NCI-H2171 (cell line): ENCODE data around the gene RARRES2.
"Not testable (repeated sequence)": the region's sequence is repeated elsewhere in the genome, so short reads cannot be mapped to it uniquely, and the experiment has no call there.

Experiments
- DNase-seq: peaks from one replicate; lab custom pipeline; 2025; lab: John Stamatoyannopoulos, UW

RARRES2 gene

GRCh38 chr7:150341263-150342120, at the start of gene RARRES2:
Gene RARRES2 (minus strand): TSS chr7:150341629. CDS start chr7:150340609, 1,020 bp downstream.
- DNase-seq: no peak

- DNase-seq: no peak
These were observed 48.8 kb upstream of the RARRES2 start for GRCh38 chr7:150390205-150390604.

GRCh38 chr7:150389532-150389816, 48.0 kb upstream of the RARRES2 start:
- no peak for DNase-seq

GRCh38 chr7:150388709-150389531, 47.5 kb upstream of the RARRES2 start:
- DNase-seq: no peak

GRCh38 chr7:150388306-150388705, 46.9 kb upstream of the RARRES2 start:
- DNase-seq: no peak

- DNase-seq: not testable (repeated sequence)
These were observed 44.5 kb upstream of the RARRES2 start for GRCh38 chr7:150385884-150386283.

GRCh38 chr7:150385302-150385723, 43.9 kb upstream of the RARRES2 start:
- no peak for DNase-seq

GRCh38 chr7:150384406-150385301, 43.2 kb upstream of the RARRES2 start:
- no peak for DNase-seq

- no peak for DNase-seq
These were observed 42.4 kb upstream of the RARRES2 start for GRCh38 chr7:150383710-150384397.

GRCh38 chr7:150382844-150383225, 41.4 kb upstream of the RARRES2 start:
- DNase-seq: no peak

- DNase-seq: no peak
These were observed 40.9 kb upstream of the RARRES2 start for GRCh38 chr7:150382123-150382843.

- no peak for DNase-seq
These were observed 40.3 kb upstream of the RARRES2 start for GRCh38 chr7:150381785-150382122.

- DNase-seq: no peak
These were observed 39.7 kb upstream of the RARRES2 start for GRCh38 chr7:150381096-150381495.

- no peak for DNase-seq
These were observed 39.0 kb upstream of the RARRES2 start for GRCh38 chr7:150380463-150380862.

- no peak for DNase-seq
These were observed 38.3 kb upstream of the RARRES2 start for GRCh38 chr7:150379441-150380379.

GRCh38 chr7:150378853-150379440, 37.5 kb upstream of the RARRES2 start, which contains the start of gene ZNF775:
Gene ZNF775 (plus strand): TSS chr7:150379330. CDS start chr7:150388471, 9,141 bp downstream.
- peak; percentile 91 for DNase-seq

- DNase-seq: peak; percentile 35
These were observed 36.9 kb upstream of the RARRES2 start for GRCh38 chr7:150378115-150378852.

GRCh38 chr7:150377635-150378034, 36.2 kb upstream of the RARRES2 start:
- DNase-seq: no peak

- DNase-seq: no peak
These were observed 35.8 kb upstream of the RARRES2 start for GRCh38 chr7:150377196-150377595.
